ENCODE measurements around the gene SENP6.
A peak's percentile ranks its signal among the peaks of the same experiment; 100 is the strongest.

The SENP6 gene

DNA sequence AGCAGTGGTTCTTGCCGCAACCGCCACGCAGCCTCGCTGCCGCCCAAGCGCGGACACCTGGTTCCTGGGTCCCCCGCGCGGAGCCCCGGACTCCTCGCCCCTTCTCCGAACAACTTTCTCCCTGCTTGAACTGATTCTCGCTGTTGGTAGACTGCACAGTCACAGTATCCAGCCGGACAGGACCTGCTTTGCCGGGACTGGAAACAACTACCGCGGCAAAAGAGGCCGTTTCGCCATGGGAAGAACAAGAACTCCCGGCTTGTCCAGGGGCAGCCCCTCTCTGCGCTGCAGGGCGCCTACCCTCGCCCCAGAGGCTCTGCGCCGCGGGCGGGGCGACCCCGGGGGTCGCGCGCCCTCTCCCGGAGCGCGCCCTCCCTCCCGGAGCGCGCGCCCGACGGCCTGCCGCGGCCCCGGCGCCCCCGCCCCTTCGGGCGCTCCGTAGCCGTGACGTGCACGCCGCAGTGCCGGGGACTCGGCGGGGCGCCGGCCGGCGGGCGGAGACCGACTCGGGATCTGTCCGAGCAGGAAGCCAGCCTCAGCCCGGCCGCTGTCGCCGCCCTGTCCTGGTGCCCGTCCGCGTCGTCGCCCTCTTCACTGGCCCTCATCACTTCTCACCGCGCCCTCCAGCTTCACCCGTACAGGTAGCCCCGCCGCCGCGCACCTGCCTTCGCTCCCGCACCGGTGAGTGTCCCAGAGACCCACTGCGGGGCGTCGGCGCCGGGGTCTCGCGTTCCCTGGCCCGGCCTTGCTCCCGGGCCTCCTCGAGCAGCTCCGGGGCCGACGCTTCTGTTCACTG lies 147.3 kb downstream of the SENP6 start, which contains the start of gene MYO6:
TSS of gene MYO6 (plus strand) at position 497 of the 796 bp plus-strand sequence. CDS start 68,309 bp downstream, outside the sequence.
- peak; percentile 67 for DNase-seq (ENCODE audit: low read depth)

DNA sequence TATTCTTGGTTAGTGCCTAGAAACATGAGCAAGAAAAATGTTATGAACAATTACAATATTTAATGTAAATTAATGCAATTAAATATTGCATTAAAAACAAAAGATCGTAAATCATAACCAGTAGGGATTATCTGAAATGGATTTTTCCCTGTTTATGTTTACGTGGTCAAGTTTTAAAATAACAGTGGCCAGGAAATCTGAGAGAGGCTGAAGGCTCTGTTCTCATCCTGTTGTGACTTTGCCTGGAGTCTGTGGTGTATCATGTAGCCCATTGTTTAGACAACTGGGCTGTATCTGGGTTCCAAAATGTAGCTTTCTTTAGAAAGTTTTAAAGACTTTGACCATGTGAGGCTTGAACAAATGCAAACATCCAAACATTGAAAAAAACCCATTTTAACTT lies 149.8 kb downstream of the SENP6 start:
- DNase-seq (ENCODE audit: low read depth), result peak; percentile 64

DNA sequence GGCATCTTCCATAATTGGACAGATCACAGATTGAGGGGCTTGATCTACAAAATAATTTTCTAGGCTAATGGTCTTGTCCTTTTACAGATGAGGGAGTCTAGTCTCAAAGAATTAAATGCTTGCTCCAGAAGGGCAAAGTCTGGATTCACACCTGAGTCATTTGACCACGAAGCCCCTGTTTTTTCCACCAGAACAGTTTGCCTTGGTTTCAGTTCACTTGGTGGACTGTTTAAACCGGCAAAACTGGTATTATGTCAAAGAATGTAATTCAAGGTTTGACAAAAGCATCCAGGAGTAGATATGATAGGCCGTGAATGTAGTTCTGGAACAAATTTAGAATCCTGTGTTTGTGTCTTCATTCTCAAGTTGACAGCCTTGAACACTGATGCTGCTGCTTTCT lies 150.7 kb downstream of the SENP6 start:
- DNase-seq (ENCODE audit: low read depth), result peak; percentile 54

DNA sequence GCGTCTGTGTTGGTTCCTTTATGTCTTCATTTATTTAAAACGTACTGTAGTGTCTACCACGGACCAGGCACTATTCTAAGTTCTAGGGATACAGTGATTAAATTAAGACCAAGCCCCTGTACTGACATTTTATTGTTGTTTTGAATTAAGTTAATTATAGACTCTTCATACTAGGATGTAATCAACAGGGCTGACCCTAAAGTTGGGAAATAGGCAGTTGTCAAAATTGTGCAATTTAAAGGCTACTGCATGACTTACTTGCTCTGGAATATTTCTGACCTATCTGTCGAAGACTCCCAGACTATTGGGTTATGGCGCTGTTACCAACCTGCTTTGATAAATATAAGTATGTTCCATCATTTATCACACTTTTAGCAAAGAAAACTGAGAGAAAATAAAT lies 154.0 kb downstream of the SENP6 start:
- DNase-seq (ENCODE audit: low read depth), result no peak

DNA sequence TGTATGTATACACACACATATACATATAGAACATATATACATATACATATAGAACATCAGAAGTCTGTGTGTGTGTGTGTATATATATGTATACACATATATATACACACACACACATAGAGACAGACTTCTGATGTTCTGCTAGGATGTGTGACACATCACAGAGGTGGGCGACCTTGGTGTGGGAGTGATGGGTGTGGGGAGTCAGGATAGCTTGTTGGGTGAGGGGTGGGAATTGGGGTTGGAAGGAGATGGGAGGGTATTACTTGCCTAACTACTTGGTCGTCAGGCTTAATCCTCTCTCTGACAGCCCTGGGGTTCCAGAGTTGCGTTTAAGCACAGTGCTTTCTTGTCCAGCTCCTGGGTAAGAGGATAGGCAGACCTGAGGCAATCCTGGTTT lies 155.6 kb downstream of the SENP6 start:
- DNase-seq (ENCODE audit: low read depth), result no peak

DNA sequence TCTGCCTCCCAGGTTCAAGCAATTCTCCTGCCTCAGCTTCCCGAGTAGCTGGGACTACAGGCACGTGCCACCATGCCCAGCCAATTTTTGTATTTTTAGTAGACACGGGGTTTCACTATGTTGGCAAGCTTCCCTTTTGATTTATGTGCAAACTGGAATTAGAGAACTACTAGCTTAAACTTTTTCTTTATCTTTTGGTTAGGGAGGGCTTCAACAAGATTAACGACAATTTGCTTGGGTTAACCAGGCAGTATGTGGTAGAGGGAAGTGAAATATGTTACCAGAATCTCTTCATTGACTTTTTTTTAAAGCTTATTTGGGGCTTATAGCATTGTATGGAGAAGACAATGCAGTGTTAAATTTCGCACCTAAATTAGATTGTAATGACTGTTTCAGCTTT lies 156.4 kb downstream of the SENP6 start:
- DNase-seq (ENCODE audit: low read depth), result no peak

DNA sequence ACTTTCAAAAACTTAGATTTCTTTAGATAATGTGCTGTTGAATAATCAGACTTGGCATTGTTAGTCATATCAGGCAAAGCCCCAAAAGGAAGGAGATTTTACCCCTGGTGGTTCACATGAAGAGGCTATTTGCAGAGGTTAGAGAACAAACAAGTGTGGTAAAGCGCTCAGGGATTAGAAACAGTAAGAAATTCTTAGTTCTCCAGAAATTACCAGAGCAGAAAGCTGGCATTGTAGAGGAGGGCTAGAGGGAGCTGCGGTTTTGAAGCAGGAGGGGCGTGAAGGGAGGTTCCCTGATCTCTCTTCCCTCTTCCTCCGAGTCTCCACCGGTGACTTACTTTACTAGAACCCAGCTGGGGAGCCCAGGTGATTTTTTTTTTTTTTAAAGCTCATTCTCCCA lies 157.5 kb downstream of the SENP6 start:
- no peak for DNase-seq (ENCODE audit: low read depth)

DNA sequence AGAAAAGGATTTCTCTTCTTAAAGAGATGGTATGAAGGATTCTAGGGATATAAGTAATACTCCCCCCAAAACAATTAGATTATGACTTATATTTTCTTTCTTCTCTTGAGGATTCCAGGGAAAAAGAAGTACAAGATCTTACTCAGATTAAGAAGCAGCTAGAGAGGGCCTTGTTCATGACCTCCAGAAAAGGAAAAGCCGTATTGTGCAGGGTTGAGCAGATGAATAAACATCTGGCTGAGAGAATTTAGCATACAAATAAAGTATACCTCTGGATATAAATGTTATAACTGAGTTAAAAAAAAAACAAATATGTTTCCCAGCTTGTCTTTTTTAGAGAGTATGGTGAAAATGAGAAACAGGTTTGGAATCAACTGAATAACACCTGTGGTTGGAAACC lies 158.6 kb downstream of the SENP6 start:
- no peak for DNase-seq (ENCODE audit: low read depth)

DNA sequence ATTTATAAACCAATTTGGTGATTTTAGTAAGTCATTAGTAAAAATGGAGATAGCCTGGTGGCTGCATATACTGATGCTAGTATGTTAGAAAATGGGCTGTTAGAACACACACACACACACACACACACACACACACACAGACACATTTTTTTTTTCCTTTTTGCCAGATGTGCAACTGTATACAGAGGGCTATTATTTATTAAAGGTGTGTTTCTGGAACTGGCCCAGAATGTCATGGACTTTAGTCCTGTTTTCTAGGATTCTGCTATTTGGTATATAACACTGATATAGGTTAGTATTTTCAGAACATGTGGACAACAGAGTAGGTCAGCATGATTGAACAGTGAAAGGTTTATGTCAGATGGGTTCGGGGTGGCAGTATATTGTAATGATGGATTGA lies 159.8 kb downstream of the SENP6 start:
- no peak for DNase-seq (ENCODE audit: low read depth)

DNA sequence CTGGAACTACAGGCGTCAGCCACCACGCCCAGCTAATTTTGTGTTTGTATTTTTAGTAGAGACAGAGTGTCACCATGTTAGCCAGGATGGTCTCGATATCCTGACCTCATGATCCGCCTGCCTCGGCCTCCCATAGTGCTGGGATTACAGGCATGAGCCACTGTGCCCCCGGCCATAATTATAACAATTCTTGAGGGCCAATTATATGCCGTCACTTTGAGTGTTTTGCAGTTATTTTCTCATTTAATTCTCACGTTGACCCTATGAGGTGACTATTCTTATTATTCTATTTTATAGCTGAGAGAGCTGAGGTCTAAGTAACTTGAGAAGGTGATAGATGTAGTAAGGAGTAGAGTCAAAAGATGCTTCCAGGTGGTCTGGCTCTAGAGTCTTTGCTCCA lies 160.4 kb downstream of the SENP6 start:
- DNase-seq (ENCODE audit: low read depth), result no peak

DNA sequence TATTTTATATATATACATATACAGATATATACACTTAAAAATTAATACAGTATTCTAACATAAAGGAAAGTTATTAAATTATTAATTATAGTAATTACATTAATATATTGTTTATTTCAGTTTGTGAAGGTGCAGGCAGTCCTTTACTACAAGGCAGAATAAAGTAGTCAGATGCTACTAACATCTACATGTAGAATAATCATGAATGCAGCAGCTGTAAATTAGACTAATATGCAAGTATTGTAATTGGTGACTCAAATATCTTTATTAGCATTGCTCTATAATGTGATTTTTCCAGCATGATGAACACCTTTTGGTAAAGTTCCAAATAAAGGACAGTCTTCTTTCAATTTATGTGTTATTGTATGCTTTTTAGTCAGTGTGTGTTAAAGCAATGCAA lies 164.7 kb downstream of the SENP6 start:
- DNase-seq (ENCODE audit: low read depth), result no peak

All from ELR (cell line).